Lower lobe of right lung (tissue), 2 donors: ENCODE results near the gene PVR. TPM values are rescaled to one million over a fixed set of nuclear protein-coding genes. Genes with fewer than 3 reads are reported as not detected.

Source experiments
- ATAC-seq, 2 donors: fragments of 200-7000 bp; cut with Tn5 transposase; one replicate each; pipeline ENCODE4 v1.9.1; 2020 to 2022; ENCODE audit warnings: mild to moderate bottlenecking in 2 of 2, moderate library complexity in 2 of 2
- DNase-seq: peaks from one replicate; pipeline ENCODE4 v3.0.0-alpha.2; 2020
- H3K27ac ChIP-seq: fragments of 200-600 bp; one replicate; pipeline ENCODE4 v1.8.0; 2022
- H3K27me3 ChIP-seq: fragments of 200-600 bp; one replicate; pipeline ENCODE4 v1.8.0; 2022; ENCODE audit warnings: low read depth
- H3K36me3 ChIP-seq: fragments of 200-600 bp; one replicate; pipeline ENCODE4 v1.8.0; 2022; ENCODE audit warnings: mild to moderate bottlenecking
- H3K4me1 ChIP-seq: fragments of 200-600 bp; one replicate; pipeline ENCODE4 v1.8.0; 2022
- H3K4me3 ChIP-seq: fragments of 200-600 bp; one replicate; pipeline ENCODE4 v1.8.0; 2022; ENCODE audit warnings: mild to moderate bottlenecking
- H3K9me3 ChIP-seq: fragments of 200-600 bp; one replicate; pipeline ENCODE4 v1.8.0; 2022
- CTCF ChIP-seq: fragments of 200-600 bp; IDR thresholded peaks from one replicate; pipeline ENCODE4 v1.8.0; 2022; ENCODE audit warnings: antibody characterized with exemption, mild to moderate bottlenecking
- intact Hi-C: fragments of 100-400 bp; cut with DNase I; formaldehyde crosslinking; loops from one replicate; pipeline ENCODE4 v1.11.0; 2022
- total RNA-seq: library from RNA; stranded (reverse); fragmentation: NEBNext Ultra II Directional; extraction: Animal tissue kit (Norgen Biotek cat#: 25700); gene quantifications from one replicate; pipeline ENCODE4 v1.2.1, GENCODE V29; 2021
- donor health status: DM: no; HTN: yes; CAD: no; lungs with severe emphysema.

PVR gene
- total RNA-seq, 1 donor from 2014 or later, result 35.0 TPM

DNA sequence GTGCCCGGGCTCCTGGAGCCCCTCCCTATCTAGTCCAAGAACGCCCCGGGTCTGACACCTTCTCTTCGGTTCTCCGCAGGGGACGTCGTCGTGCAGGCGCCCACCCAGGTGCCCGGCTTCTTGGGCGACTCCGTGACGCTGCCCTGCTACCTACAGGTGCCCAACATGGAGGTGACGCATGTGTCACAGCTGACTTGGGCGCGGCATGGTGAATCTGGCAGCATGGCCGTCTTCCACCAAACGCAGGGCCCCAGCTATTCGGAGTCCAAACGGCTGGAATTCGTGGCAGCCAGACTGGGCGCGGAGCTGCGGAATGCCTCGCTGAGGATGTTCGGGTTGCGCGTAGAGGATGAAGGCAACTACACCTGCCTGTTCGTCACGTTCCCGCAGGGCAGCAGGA lies 3.4 kb downstream of the PVR start:
- Histone ChIP-seq H3K4me1 (peaks cover 33% of the 10 kb centered on the region), H3K9me3 (no peaks in the 10 kb centered on the region), H3K36me3 (peaks cover 41% of the 10 kb centered on the region), H3K27ac (no peak overlapping the region), H3K4me3 (no peak overlapping the region), H3K27me3 (no peaks in the 10 kb centered on the region)
- DNase-seq (peak; percentile 37), ATAC-seq (no peak)
- no peak for TF ChIP-seq CTCF
- intact Hi-C loops, result no loop called here

GRCh38 chr19:44648631-44649251 lies 5.0 kb downstream of the PVR start:
- Histone ChIP-seq H3K4me1 (peaks cover 33% of the 10 kb centered on the region), H3K36me3 (peaks cover 57% of the 10 kb centered on the region), H3K27ac (peak overlapping the region; percentile 18), H3K4me3 (no peak overlapping the region), H3K9me3 (no peaks in the 10 kb centered on the region), H3K27me3 (no peaks in the 10 kb centered on the region)
- no peak for TF ChIP-seq CTCF
- intact Hi-C loops, result no loop called here
- DNase-seq, result peak; percentile 34
- peak; percentile 18 to 31 for ATAC-seq

- DNase-seq, result peak; percentile 31
- Histone ChIP-seq H3K9me3 (no peaks in the 10 kb centered on the region), H3K27ac (no peak overlapping the region), H3K27me3 (no peaks in the 10 kb centered on the region), H3K4me1 (peaks cover 33% of the 10 kb centered on the region), H3K36me3 (peaks cover 64% of the 10 kb centered on the region), H3K4me3 (no peak overlapping the region)
- ATAC-seq, result no peak
- TF ChIP-seq CTCF, result no peak
- intact Hi-C loops, result no loop called here
Observed at GRCh38 chr19:44649578-44650145, 6.0 kb downstream of the PVR start.

DNA sequence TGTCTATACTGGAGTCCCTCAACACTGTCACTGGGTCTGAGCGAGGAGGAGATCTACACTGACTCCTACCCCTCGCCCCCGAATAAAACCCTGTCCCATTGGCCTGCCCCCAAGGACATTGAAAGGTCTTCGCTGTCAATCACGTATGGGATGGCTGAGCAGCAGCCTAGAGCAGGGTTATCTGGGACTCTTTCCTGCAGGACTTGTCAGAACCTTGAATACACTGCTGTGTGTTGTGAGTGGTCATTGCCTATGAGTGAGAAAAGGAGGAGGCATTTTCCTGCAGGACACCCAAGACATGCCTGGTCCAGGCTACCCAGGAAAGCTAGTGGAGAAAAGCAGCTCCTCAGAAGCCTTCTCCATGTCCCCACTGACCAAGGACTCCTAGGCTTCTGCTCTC lies 9.6 kb downstream of the PVR start:
- H3K4me1 ChIP-seq, result peaks cover 11% of the 10 kb centered on the region
- peaks cover 86% of the 10 kb centered on the region for H3K36me3 ChIP-seq
- TF ChIP-seq CTCF, result no peak
- no peak overlapping the region for H3K27ac ChIP-seq
- no peak overlapping the region for H3K4me3 ChIP-seq
- DNase-seq (peak; percentile 3), ATAC-seq (no peak)
- H3K9me3 ChIP-seq, result no peaks in the 10 kb centered on the region
- no peaks in the 10 kb centered on the region for H3K27me3 ChIP-seq
- intact Hi-C loops, result no loop called here

GRCh38 chr19:44653977-44654774 lies 10.5 kb downstream of the PVR start:
- DNase-seq (peak; percentile 88), ATAC-seq (peak; percentile 88 to 90)
- Histone ChIP-seq H3K36me3 (peaks cover 94% of the 10 kb centered on the region), H3K9me3 (no peaks in the 10 kb centered on the region), H3K27ac (no peak overlapping the region), H3K27me3 (no peaks in the 10 kb centered on the region), H3K4me3 (no peak overlapping the region), H3K4me1 (peaks cover 9% of the 10 kb centered on the region)
- intact Hi-C loops, result no loop called here
- peak; percentile 72 for TF ChIP-seq CTCF
